NAMALWA (cell line): ENCODE data around the gene KDM4C.

ENCODE experiments used
- DNase-seq: peaks from one replicate; pipeline ENCODE4 v3.0.0-alpha.2; 2015; ENCODE audit warnings: low spot score

The KDM4C gene

GRCh38 chr9:7212101-7212500 is 454.3 kb downstream of the KDM4C start:
- no peak for DNase-seq

GRCh38 chr9:7216004-7216841 is 458.4 kb downstream of the KDM4C start:
- DNase-seq = no peak

- DNase-seq = no peak
These were observed 466.2 kb downstream of the KDM4C start for GRCh38 chr9:7223981-7224380.
